Measurements from ENCODE around the gene LAMB2.

- no peak for TF ChIP-seq SUZ12 (IDR thresholded peaks at IDR 0.05; ENCODE audit: unreplicated experiment)
- no peak for TF ChIP-seq EP300 (IDR thresholded peaks at IDR 0.05; ENCODE audit: borderline replicate concordance in 1 of 2, control insufficient read depth in 1 of 2, low read depth in 2 of 2, low read length in 2 of 2)
- TF ChIP-seq, protein P1, sequence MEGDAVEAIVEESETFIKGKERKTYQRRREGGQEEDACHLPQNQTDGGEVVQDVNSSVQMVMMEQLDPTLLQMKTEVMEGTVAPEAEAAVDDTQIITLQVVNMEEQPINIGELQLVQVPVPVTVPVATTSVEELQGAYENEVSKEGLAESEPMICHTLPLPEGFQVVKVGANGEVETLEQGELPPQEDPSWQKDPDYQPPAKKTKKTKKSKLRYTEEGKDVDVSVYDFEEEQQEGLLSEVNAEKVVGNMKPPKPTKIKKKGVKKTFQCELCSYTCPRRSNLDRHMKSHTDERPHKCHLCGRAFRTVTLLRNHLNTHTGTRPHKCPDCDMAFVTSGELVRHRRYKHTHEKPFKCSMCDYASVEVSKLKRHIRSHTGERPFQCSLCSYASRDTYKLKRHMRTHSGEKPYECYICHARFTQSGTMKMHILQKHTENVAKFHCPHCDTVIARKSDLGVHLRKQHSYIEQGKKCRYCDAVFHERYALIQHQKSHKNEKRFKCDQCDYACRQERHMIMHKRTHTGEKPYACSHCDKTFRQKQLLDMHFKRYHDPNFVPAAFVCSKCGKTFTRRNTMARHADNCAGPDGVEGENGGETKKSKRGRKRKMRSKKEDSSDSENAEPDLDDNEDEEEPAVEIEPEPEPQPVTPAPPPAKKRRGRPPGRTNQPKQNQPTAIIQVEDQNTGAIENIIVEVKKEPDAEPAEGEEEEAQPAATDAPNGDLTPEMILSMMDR (IDR thresholded peaks at IDR 0.05 in 2 of 3, conservative IDR thresholded peaks at IDR 0.05 in 1 of 3; ENCODE audit: control insufficient read depth in 2 of 3, extremely low read depth in 1 of 3, insufficient read depth in 1 of 3, low read depth in 3 of 3, low read length in 3 of 3), result no peak
- TF ChIP-seq EGR1 (IDR thresholded peaks at IDR 0.05; ENCODE audit: borderline replicate concordance in 1 of 2, low read depth in 2 of 2, low read length in 2 of 2), result no peak
- TF ChIP-seq, protein P2, sequence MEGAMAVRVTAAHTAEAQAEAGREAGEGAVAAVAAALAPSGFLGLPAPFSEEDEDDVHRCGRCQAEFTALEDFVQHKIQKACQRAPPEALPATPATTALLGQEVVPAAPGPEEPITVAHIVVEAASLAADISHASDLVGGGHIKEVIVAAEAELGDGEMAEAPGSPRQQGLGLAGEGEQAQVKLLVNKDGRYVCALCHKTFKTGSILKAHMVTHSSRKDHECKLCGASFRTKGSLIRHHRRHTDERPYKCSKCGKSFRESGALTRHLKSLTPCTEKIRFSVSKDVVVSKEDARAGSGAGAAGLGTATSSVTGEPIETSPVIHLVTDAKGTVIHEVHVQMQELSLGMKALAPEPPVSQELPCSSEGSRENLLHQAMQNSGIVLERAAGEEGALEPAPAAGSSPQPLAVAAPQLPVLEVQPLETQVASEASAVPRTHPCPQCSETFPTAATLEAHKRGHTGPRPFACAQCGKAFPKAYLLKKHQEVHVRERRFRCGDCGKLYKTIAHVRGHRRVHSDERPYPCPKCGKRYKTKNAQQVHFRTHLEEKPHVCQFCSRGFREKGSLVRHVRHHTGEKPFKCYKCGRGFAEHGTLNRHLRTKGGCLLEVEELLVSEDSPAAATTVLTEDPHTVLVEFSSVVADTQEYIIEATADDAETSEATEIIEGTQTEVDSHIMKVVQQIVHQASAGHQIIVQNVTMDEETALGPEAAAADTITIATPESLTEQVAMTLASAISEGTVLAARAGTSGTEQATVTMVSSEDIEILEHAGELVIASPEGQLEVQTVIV (IDR thresholded peaks at IDR 0.05; ENCODE audit: borderline replicate concordance, partially characterized antibody), result no peak
- TF ChIP-seq PAX5 (IDR thresholded peaks at IDR 0.05; ENCODE audit: borderline replicate concordance, low read depth, low read length), result no peak
- TF ChIP-seq KDM1A (IDR thresholded peaks at IDR 0.05; ENCODE audit: borderline replicate concordance), result no peak
- TF ChIP-seq BCL11A (IDR thresholded peaks at IDR 0.05; ENCODE audit: low read depth, low read length), result no peak
- TF ChIP-seq YY1 (IDR thresholded peaks at IDR 0.05; ENCODE audit: low read depth, low read length), result no peak
- no peak for TF ChIP-seq IKZF1 (conservative IDR thresholded peaks at IDR 0.05)
Observed at GRCh38 chr3:49098429-49098828, 34.4 kb downstream of the LAMB2 start.
